Progenitor cell of endocrine pancreas (in vitro differentiated cells): Measurements from ENCODE around the gene PRKACA. TPM values are rescaled to one million over a fixed set of nuclear protein-coding genes. Genes with fewer than 3 reads are reported as not detected.
A peak's percentile ranks its signal among the peaks of the same experiment; 100 is the strongest.

Source experiments
- DNase-seq: peaks from one replicate; pipeline ENCODE4 v3.0.0; 2021; ENCODE audit warnings: low spot score; ENCODE audit not compliant: unreplicated experiment
- H3K27ac Mint-ChIP-seq: 2 replicates; pipeline ENCODE4 v1.8.0; 2021; ENCODE audit warnings: mild to moderate bottlenecking, moderate library complexity, mixed read lengths
- H3K27me3 Mint-ChIP-seq: 2 replicates; pipeline ENCODE4 v1.8.0; 2021; ENCODE audit warnings: mixed read lengths
- H3K36me3 Mint-ChIP-seq: 2 replicates; pipeline ENCODE4 v1.8.0; 2022; ENCODE audit warnings: mixed read lengths; ENCODE audit not compliant: insufficient read depth
- H3K4me1 Mint-ChIP-seq: 2 replicates; pipeline ENCODE4 v1.8.0; 2021; ENCODE audit warnings: low read depth, mixed read lengths
- H3K4me3 Mint-ChIP-seq: 2 replicates; pipeline ENCODE4 v1.8.0; 2021; ENCODE audit warnings: low read depth, mild to moderate bottlenecking, moderate library complexity, mixed read lengths
- H3K9me3 Mint-ChIP-seq: 2 replicates; pipeline ENCODE4 v1.8.0; 2021; ENCODE audit warnings: low read depth, mixed read lengths
- total RNA-seq: library from RNA; stranded (reverse); gene quantifications from 2 replicates; pipeline ENCODE4 v1.2.1, GENCODE V29; 2021
- TF ChIP-seq, protein P1 (sequence below): fragments of 200-600 bp; sonication (generic); IDR thresholded peaks from one replicate; pipeline ENCODE4 v1.5.0; 2021; ENCODE audit warnings: antibody characterized with exemption, mild to moderate bottlenecking; ENCODE audit not compliant: unreplicated experiment

The PRKACA gene
- total RNA-seq, 1 donor from 2014 or later = 87.4 TPM

DNA sequence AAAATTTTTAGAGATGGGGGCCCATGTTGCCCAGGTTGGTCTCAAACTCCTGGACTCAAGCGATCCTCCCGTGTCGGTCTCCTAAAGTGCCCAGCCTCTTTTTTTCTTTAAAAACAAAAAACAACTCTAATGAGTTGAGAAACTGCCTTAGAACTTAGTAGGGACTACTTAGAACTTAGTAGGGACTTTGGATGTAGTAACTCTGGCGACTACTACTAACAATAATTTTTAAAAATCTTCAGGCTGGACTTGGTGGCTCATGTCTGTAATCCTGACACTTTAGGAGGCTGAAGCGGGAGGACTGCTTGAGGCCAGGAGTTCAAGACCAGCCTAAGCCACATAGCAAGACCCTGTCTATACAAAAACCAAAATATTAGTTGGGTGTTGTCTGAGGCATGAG lies 31.5 kb downstream of the PRKACA start:
- peaks cover 11% of the 10 kb centered on the region for H3K36me3 Mint-ChIP-seq
- no peak for DNase-seq
- TF ChIP-seq, protein P1, sequence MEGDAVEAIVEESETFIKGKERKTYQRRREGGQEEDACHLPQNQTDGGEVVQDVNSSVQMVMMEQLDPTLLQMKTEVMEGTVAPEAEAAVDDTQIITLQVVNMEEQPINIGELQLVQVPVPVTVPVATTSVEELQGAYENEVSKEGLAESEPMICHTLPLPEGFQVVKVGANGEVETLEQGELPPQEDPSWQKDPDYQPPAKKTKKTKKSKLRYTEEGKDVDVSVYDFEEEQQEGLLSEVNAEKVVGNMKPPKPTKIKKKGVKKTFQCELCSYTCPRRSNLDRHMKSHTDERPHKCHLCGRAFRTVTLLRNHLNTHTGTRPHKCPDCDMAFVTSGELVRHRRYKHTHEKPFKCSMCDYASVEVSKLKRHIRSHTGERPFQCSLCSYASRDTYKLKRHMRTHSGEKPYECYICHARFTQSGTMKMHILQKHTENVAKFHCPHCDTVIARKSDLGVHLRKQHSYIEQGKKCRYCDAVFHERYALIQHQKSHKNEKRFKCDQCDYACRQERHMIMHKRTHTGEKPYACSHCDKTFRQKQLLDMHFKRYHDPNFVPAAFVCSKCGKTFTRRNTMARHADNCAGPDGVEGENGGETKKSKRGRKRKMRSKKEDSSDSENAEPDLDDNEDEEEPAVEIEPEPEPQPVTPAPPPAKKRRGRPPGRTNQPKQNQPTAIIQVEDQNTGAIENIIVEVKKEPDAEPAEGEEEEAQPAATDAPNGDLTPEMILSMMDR = no peak
- no peak overlapping the region for H3K27ac Mint-ChIP-seq
- H3K9me3 Mint-ChIP-seq = no peaks in the 10 kb centered on the region
- peaks cover 3% of the 10 kb centered on the region for H3K27me3 Mint-ChIP-seq
- H3K4me3 Mint-ChIP-seq = no peak overlapping the region
- peaks cover 11% of the 10 kb centered on the region for H3K4me1 Mint-ChIP-seq

DNA sequence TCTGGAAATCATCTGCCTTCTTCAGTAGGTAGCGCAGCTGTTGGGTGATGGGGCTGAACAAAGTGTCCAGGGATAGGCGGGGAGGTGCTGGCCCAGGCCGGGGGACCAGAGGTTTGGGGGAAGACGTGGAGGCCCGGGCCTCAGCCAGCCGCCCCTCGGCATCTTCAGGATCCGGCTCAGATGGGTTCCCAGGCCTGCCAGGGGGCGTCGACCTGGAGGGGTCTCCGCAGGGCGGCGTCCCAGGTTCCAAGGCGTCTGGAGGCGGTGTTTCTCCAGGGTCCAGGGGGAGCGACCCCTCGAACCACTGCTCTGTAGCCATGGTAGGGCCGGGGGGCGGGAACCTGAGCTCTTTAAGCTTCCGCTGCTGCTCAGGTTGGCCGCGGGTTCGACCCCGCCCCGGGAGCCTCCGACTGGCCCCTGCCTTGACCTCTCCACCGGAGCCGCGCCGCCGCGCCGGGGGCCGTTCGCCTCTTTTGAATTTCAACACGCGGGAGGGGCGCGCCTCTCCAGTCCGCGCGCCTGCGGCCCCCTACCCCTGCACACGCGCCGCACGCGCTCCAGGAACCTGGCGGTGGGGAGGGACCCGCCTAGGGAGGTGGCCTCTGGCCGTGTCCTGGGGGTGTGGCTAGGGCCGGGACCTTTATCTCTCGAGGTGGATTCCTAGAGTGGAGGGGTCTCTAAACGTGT lies 32.1 kb downstream of the PRKACA start, which contains the start of gene C19orf67:
C19orf67 (minus strand) TSS at position 475 of the 687 bp plus-strand sequence; CDS start at position 319, 156 bp downstream.
- Mint-ChIP-seq H3K36me3 (peaks cover 11% of the 10 kb centered on the region), H3K27me3 (peaks cover 3% of the 10 kb centered on the region), H3K9me3 (no peaks in the 10 kb centered on the region), H3K4me1 (peaks cover 13% of the 10 kb centered on the region), H3K27ac (peak within 1 kb of the TSS; percentile 72), H3K4me3 (no peak within 1 kb of the TSS)
- DNase-seq = no peak
- TF ChIP-seq, protein P1 = no peak

DNA sequence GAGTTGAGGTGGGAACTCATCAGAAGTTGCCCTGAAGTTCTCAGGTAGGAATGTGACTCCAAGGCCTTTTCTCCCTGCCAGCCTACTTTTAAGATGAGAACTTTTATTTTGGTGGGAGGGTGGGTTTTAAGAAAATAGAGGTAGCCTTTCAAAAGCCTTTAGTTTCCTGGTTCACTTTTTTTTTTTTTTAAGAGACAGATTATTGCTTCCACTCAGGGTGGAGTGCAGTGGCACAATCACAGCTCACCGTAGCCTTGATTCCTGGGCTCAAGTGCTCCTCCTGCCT lies 34.9 kb downstream of the PRKACA start:
- Mint-ChIP-seq H3K27ac (peak overlapping the region; percentile 45), H3K9me3 (no peaks in the 10 kb centered on the region), H3K27me3 (no peaks in the 10 kb centered on the region), H3K4me1 (peaks cover 11% of the 10 kb centered on the region), H3K4me3 (peak overlapping the region; percentile 93), H3K36me3 (peaks cover 2% of the 10 kb centered on the region)
- TF ChIP-seq, protein P1 = no peak
- no peak for DNase-seq

DNA sequence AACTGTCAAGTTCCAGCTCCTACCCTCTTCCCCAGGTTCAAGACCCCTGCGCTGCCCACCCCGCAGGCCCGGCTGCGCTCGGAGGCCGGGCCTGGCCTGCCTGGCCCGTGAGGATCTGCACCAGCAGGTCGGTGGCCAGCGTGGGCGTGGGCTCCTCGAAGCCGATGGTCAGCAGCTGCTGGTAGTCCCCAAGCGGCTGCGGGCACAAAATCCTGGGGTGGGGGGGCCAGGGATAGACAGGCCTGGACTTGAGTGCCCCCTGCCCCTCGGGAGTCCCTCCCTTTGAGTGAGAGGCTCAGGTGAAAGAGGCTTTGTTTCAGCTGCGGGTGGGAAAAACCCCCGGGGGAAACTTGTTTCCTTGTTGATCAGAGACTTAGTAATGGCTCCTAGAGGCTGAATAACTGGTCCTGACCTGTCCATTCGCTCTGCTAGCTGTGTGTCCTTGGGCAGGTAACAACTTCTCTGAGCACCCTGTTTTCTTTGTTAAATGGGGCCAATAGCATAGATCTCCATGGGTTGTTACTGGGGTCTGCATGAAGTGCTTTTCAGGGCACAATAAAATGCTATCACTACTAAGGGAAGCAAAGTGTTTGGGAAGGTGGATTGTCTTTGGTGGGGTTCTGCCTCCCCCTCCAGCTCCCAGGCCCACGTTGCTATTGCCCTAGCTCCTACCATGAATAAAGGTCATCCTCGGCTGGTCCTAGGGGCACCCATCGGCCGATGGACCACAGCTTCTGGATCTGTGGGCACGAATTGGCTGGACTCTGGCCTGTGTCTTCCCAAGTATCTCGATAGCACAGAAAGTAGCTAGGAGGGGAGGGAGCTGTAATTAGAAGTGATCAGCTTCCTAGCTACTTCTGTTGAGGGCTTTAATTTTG lies 35.5 kb downstream of the PRKACA start:
- H3K27ac Mint-ChIP-seq = peak overlapping the region; percentile 98
- H3K9me3 Mint-ChIP-seq = no peaks in the 10 kb centered on the region
- DNase-seq = no peak
- TF ChIP-seq, protein P1 = no peak
- H3K4me3 Mint-ChIP-seq = peak overlapping the region; percentile 93
- no peaks in the 10 kb centered on the region for H3K27me3 Mint-ChIP-seq
- peaks cover 11% of the 10 kb centered on the region for H3K4me1 Mint-ChIP-seq
- H3K36me3 Mint-ChIP-seq = peaks cover 2% of the 10 kb centered on the region

DNA sequence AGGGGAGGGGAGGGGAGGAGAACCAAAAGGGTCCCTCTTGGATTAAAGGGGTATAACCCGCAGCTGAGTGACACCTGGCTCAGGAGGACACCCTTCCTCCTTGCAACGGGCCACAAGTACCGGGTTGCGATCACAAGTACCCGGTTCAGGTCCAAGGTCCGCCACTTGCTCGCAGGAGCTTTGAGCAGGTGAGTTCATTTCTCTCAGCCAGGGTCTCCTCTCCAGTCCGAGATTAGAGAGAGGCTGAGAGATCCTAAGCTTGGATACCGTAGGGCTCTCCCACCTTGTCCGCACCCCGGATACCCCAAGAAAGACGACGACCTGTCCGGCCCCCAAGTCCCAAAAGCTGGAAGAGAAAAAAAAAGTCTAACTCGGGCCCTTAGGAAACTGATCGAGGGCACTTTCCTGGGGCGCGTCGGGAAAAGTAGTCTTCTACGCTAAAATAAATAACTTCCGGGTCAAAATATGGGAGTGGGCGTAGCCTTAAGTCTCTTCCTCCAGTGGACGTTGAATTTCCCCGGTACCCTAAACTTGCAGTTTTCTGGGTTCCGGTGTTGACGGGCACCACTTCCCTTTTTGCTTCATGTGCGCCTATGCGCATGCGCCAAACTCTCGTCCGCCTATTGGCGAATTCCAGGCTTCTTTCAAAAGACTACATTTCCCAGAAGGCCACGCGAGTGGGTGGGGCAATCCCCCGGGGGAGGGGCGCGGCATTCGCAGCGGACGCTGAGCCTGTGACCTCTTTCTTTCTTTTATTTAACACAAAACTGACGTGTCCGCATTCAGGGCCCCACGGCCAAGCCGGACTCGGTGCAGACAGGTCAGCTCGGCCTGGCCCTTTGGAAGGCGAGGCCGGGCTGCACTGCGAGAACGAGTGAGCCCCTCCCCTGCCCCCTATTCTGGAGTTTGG lies 36.4 kb downstream of the PRKACA start:
- H3K4me3 Mint-ChIP-seq = peak overlapping the region; percentile 93
- H3K36me3 Mint-ChIP-seq = peaks cover 2% of the 10 kb centered on the region
- H3K27ac Mint-ChIP-seq = peak overlapping the region; percentile 98
- TF ChIP-seq, protein P1 = no peak
- no peaks in the 10 kb centered on the region for H3K9me3 Mint-ChIP-seq
- no peaks in the 10 kb centered on the region for H3K27me3 Mint-ChIP-seq
- DNase-seq = peak; percentile 98
- peaks cover 11% of the 10 kb centered on the region for H3K4me1 Mint-ChIP-seq
